Testis (tissue), 3 donors: ENCODE results near the gene LRRC4C. TPM values are rescaled to one million over a fixed set of nuclear protein-coding genes. Genes with fewer than 3 reads are reported as not detected.

Experiments
- DNase-seq: peaks from one replicate; pipeline ENCODE4 v3.0.0-alpha.2; 2019
- H3K27ac ChIP-seq, 2 donors: fragments of 200-600 bp; sonication (generic); one replicate each; pipeline ENCODE4 v1.5.1; 2019
- H3K27me3 ChIP-seq: fragments of 200-600 bp; sonication (generic); one replicate; pipeline ENCODE4 v1.5.1; 2019
- H3K36me3 ChIP-seq: fragments of 200-600 bp; sonication (generic); one replicate; pipeline ENCODE4 v1.5.1; 2017; ENCODE audit warnings: low read depth; ENCODE audit errors: missing control alignments
- H3K4me1 ChIP-seq: fragments of 200-600 bp; sonication (generic); one replicate; pipeline ENCODE4 v1.5.1; 2019
- H3K4me3 ChIP-seq, 2 donors: fragments of 200-600 bp; sonication (generic); one replicate each; pipeline ENCODE4 v1.5.1; 2017 to 2019
- H3K9me3 ChIP-seq: fragments of 200-600 bp; sonication (generic); one replicate; pipeline ENCODE4 v1.5.1; 2017
- CTCF ChIP-seq, 3 experiments: fragments of 450-650 bp in 2 of 3; fragments of 200-600 bp in 1 of 3; sonication (generic) in 1 of 3; IDR thresholded peaks; one replicate each; pipeline ENCODE4 v1.5.1; 2016 to 2019; ENCODE audit warnings: antibody characterized with exemption in 3 of 3, mild to moderate bottlenecking in 2 of 3, moderate library complexity in 1 of 3
- POLR2A ChIP-seq: fragments of 450-650 bp; IDR thresholded peaks from one replicate; pipeline ENCODE4 v1.6.1; 2017; ENCODE audit warnings: antibody characterized with exemption, mild to moderate bottlenecking, moderate library complexity
- WGBS, 2 donors: methylation state at CpG; one replicate each; pipeline ENCODE4 v1.1.5; 2018; 5-methylcytosine and 5-hydroxymethylcytosine counted together
- intact Hi-C: fragments of 100-400 bp; cut with DNase I; formaldehyde crosslinking; loops from one replicate; pipeline ENCODE4 v1.15.1; 2023; ENCODE audit warnings: low total_unique reads
- polyA plus RNA-seq: library from polyadenylated mRNA; stranded (reverse); fragments of 350-450 nt; fragmentation: Illumina TruSeq; extraction: RNeasy Lipid Tissue Mini Kit (QIAGEN cat#74804); gene quantifications from one replicate; pipeline ENCODE4 v1.2.3, GENCODE V29; 2014; ENCODE audit warnings: low read depth, low replicate concordance; ENCODE audit not compliant: insufficient read depth
- total RNA-seq, 2 donors: library from RNA; depleted of rRNA; stranded (reverse); fragments of >200 nt; gene quantifications; one replicate each; pipeline ENCODE4 v1.2.3, GENCODE V29; 2016

The LRRC4C gene
- total and polyA plus RNA-seq, 3 donors from 2014 or later, result 0.16 to 0.56 (median 0.45) TPM

- H3K4me3 ChIP-seq, result no peak overlapping the region
- no peak for DNase-seq
- no peaks in the 10 kb centered on the region for H3K27me3 ChIP-seq
- H3K36me3 ChIP-seq, result no peaks in the 10 kb centered on the region
- no peaks in the 10 kb centered on the region for H3K4me1 ChIP-seq
- no peaks in the 10 kb centered on the region for H3K9me3 ChIP-seq
- TF ChIP-seq CTCF (IDR thresholded peaks at IDR 0.05), result no peak
- no peak for TF ChIP-seq POLR2A
- H3K27ac ChIP-seq, result no peak overlapping the region
- 49 to 50% methylated on average over 2 of the region's 2 CpGs for WGBS, 2 donors
- intact Hi-C loops, result no loop called here
Measured at GRCh38 chr11:40226654-40227053, 1232.8 kb downstream of the LRRC4C start.

- H3K9me3 ChIP-seq, result no peaks in the 10 kb centered on the region
- no peaks in the 10 kb centered on the region for H3K36me3 ChIP-seq
- H3K27ac ChIP-seq, result no peak overlapping the region
- no peaks in the 10 kb centered on the region for H3K27me3 ChIP-seq
- H3K4me3 ChIP-seq, result no peak overlapping the region
- TF ChIP-seq CTCF (IDR thresholded peaks at IDR 0.05), result no peak
- TF ChIP-seq POLR2A, result no peak
- WGBS, 2 donors, result 87 to 88% methylated on average over 2 of the region's 2 CpGs
- intact Hi-C loops, result no loop called here
- H3K4me1 ChIP-seq, result no peaks in the 10 kb centered on the region
- DNase-seq, result no peak
Measured at GRCh38 chr11:40223596-40224330, 1235.7 kb downstream of the LRRC4C start.

GRCh38 chr11:40219401-40219800 lies 1240.1 kb downstream of the LRRC4C start:
- TF ChIP-seq CTCF (IDR thresholded peaks at IDR 0.05) (no peak), POLR2A (no peak)
- Histone ChIP-seq H3K36me3 (no peaks in the 10 kb centered on the region), H3K27ac (no peak overlapping the region), H3K4me1 (no peaks in the 10 kb centered on the region), H3K9me3 (no peaks in the 10 kb centered on the region), H3K4me3 (no peak overlapping the region), H3K27me3 (no peaks in the 10 kb centered on the region)
- 42 to 64% methylated on average over 3 of the region's 3 CpGs for WGBS, 2 donors
- DNase-seq, result peak; percentile 19
- intact Hi-C loops, result no loop called here

DNA sequence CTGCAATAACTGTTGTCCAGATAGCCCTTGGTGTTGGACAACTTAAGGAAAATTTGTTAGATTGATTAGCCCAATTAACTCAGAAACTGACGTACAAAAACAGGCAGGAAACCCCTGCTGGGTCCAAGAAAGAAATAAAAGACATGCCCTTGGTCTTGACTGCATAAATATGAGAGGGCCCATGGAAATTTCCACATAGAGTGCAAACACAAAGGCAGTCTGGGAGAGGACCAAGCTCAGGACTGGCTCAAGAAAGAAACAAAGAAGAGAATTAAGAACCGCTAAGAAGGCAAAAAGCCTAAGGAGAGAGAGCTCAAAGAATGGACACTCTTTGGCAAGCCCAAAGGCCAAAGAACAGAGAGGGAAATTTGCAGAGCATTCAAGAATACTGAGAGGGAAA lies 1243.9 kb downstream of the LRRC4C start:
- H3K27ac ChIP-seq, result no peak overlapping the region
- H3K4me1 ChIP-seq, result no peaks in the 10 kb centered on the region
- 76 to 86% methylated on average over 2 of the region's 2 CpGs for WGBS, 2 donors
- no peak for DNase-seq
- intact Hi-C loops, result no loop called here
- TF ChIP-seq POLR2A (no peak), CTCF (IDR thresholded peaks at IDR 0.05) (no peak)
- H3K36me3 ChIP-seq, result no peaks in the 10 kb centered on the region
- no peak overlapping the region for H3K4me3 ChIP-seq
- no peaks in the 10 kb centered on the region for H3K9me3 ChIP-seq
- no peaks in the 10 kb centered on the region for H3K27me3 ChIP-seq

DNA sequence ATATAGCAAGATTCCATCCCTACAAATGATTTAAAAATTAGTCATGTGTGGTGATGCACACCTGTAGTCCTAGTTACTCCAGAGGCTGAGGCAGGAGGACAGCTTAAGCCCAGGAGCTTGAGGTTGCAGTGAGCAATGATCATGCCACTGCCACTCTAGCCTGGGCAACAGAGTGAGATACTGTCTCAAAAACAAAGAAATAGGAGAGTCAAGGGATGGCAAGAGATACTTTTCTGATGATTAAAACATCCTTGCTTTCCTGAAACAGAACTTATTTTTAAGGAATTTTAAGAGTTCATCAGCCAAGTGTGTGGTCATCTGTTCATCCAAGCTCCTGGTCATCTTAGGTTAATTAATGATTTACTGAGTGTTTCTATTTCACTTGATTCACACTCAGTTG lies 1252.0 kb downstream of the LRRC4C start:
- Histone ChIP-seq H3K4me1 (no peaks in the 10 kb centered on the region), H3K4me3 (no peak overlapping the region), H3K27ac (no peak overlapping the region), H3K36me3 (no peaks in the 10 kb centered on the region), H3K27me3 (no peaks in the 10 kb centered on the region), H3K9me3 (no peaks in the 10 kb centered on the region)
- intact Hi-C loops, result no loop called here
- DNase-seq, result no peak
- TF ChIP-seq CTCF (IDR thresholded peaks at IDR 0.05), result no peak
- no peak for TF ChIP-seq POLR2A
